ELF-1 (cell line): ENCODE measurements around the gene PC.
A peak's percentile ranks its signal among the peaks of the same experiment; 100 is the strongest.

Experiments used
- DNase-seq: peaks from one replicate; pipeline ENCODE4 v3.0.0-alpha.2; 2016; ENCODE audit warnings: low read depth, low spot score

PC gene

DNA sequence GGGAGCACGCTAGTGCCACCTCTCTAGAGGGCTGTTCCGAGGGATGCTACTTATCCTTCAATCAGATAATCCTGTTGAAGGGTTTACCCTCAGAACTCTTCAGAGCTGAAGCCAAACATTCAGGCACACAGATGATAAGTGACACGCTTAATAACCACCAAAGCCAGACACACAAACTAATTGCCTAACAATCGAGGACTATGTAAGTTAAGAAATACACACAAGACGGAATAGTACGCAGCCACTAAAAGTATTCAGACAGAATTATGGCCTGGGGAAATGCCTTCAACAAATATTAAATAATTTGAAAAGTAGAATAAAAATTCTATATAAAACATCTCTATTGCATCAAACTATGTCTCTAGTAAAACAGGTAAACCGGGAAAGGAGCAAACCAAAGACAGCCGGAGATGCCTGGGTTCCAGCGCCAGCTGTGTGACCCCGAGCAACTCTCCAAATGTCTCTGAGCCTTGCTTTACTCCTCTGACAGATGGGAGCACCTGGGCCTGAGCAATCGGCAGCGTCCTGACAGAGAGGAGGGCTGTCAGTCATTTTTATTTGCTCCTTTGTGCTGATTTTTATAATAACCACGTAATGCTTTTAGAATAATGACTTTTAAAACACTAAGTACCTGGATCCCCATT, 90.0 kb downstream of the PC start:
- no peak for DNase-seq

GRCh38 chr11:66867425-66868040, 90.7 kb downstream of the PC start:
- no peak for DNase-seq

GRCh38 chr11:66866511-66866986, 91.6 kb downstream of the PC start:
- DNase-seq, result no peak

- no peak for DNase-seq
These were observed 92.2 kb downstream of the PC start for GRCh38 chr11:66866007-66866406.

DNA sequence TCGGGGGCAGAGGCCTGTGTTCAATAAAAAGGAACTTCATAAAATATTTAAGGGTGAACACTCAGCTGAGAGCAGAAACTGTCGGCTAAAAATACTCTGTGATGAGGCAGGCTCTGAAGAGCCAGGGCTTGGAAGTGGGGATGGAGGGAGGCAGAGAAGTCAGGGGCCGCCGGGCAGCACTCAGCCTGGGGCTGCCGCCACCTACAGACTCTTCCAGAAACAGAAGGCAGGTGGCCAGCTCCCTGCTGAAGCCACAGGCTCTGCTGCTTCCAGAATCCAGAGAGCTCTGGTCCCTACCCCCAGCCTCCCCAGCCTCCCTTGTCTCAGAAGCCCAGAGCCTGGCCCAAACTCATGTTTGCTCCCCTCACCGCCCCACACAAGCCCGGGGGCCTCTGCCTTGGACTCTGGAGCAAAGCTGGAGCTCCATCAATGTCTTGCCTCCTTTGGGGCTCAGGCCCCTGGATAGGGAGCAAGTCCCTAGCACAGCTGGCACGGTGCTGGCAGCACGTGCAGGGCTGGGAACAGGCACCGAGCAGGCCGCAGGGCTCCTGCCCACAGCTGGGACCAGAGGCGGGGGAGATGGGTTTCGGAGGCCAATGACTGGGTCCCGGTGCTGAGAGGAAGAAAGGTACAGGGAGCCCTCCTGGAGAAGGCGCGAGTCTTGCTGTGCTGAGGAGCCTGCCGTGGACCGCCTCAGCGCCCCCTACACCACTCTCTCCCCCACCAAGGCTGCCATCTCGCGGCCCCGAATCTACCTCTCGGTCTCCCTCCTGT, 93.1 kb downstream of the PC start:
- no peak for DNase-seq

DNA sequence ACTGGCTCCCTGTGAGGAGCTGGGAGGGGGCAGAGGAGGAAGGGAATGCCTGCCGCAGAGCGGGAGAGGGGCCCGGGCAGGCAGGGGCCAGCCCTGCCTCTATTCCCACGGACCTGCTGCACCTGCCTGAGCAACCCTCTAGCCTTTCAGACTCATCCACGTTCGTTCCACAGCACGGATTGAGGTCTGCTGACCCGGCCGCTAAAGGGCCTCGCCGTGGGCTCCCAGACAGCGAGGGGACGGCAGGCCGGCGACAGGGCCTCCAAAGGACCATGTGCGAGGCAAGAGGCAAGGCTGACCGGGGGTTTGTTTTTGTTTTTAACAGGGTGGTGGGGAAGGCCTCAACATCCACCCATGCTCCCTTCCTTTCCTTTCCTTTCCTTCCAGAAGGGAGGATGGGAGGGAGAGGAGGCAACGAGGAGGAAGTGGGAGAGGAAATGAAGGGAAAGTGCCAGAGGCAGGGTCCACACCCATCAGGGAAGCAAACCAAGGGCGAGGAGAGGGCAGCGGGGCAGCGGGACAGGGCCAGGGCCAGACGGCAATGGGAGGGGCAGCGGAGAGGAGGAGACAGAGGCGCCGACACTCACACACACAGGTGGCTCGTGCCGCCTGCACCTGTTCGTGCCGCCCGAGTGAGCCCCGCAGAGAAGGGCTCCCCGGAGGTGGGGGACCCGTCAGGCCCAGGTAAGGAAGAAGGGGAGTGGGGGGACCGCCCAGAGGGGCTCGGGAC, 93.8 kb downstream of the PC start:
- DNase-seq, result no peak

DNA sequence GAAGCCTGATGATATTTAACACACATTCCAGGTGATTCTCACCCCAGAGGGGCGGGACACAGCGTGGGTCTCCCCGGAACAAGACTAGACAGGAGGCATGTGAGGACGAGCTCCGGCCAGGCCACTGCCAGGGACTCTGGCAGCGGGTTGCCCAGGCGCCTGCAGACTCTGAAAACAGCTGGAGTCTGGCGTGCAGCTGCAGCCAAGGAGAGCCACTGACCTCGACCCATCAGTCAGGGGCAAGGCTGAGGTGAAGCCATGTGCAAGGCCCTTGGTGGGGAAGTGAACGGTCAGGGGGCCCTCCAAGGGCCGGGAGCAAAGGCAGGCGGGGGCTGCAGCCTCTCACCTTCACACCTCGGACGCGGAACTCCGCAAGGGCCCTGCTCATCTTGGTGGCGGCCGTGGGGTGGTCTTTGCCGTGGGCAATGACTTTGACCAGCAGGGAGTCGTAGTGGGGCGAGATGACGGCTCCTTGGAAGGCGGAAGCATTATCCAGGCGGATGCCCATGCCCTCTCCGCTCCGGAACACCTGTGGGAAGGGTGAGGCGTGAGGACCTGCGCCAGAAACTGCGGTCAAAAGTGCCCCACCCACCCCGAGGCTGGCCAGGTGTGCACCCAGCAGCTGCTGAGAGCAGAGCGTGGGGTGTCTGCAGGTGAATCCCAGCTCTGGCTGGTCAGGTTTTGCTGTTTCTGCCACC, 94.6 kb downstream of the PC start:
- no peak for DNase-seq

DNA sequence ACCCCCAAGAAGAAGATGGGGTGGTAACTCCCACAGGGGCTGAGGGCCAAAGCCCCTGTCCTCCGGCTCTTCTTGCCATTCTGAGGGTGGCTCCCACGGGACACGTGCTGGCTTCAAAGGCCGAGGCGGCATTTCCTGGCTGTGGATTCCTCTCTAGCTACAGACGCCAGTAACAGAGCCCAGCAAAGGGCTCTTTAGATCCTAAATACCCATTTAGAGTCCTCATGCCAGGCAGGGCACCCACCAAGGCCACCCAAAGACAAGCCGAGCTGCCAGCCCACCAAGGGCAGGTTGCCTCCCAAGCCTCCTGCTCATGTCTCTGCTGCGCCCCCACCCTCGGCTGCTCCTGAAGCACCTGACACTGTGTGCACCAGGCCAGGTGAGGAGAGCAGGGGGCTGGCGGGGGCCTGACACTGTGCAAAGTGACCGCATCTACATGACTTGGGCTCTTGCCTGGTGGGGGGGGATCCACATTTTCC, 95.6 kb downstream of the PC start:
- DNase-seq, result no peak

DNA sequence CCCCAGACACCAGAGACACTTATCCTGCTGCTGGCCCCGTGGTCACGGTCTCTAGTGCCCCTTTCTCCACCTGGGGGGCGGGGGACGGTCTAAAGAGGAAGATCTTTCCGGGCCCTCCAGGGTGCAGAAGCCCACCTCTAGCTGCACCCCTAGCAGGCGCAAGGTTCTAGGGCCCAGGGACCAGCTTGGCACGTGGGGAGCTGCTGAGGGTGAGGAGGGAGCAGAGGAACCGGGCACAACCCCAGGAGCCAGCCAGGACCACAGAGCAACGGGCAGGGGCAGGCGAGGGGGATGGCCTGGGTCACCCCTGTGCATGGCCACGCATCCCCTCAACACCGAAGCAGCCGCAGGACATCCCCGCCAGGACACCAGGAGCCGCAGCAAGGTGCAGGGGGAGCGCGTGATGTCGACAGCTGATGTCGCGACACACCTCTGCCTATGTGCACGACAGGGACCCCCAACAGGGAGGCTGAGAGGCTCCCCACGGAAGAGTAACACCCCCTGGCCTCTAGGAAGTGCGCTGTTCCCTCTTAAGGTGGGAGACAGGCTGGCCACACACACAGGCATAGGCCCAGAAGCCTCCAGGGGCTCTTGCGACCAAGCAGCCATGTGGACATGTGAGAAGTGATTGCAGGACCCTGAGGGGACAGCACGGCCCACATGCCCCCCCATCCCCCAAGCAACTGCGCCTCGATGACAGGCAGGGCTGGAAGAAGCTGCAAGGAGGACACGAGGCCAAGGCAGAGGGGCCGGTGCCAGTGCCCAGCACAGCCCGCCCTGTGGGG, 96.2 kb downstream of the PC start:
- no peak for DNase-seq

GRCh38 chr11:66861038-66861773, 97.0 kb downstream of the PC start:
- DNase-seq, result no peak

GRCh38 chr11:66860449-66860831, 97.7 kb downstream of the PC start:
- peak; percentile 46 for DNase-seq

- DNase-seq, result no peak
These were observed 98.3 kb downstream of the PC start for GRCh38 chr11:66859686-66860448.

DNA sequence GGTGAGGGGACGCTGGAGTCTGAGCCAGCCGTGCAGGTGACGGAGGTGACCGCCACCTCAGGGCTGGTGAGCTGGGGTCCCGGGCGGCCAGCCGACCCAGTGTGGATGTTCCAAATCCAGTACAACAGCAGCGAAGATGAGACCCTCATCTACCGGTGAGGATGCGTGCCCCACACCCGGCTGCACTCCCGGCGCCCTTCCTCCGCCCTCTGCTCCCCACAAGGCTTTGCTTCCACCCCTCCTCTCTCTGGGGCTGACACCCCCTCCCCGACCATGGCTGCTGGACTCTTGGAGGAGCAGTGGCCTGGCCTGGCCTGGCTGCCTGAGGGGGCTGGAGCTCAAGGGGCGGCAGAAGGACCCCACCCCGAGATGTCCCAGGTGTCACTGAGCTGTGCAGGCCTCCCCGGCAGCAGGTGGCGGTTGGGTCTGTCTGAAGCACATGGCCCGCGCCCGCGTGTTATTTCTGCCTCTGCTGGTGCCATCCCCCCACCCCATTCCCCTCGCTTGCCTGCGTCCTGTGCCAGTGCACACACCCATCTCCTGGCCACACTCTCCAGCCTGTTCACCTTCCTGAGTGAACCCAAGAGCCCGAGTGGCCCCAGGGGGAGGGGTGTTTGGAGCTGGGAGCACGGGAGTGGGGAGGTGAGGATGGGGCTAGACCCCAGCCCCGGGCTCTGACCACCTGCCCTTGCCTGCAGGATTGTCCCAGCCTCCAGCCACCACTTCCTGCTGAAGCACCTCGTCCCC, 99.1 kb downstream of the PC start:
- DNase-seq, result no peak

GRCh38 chr11:66858186-66858938, 99.8 kb downstream of the PC start:
- DNase-seq, result no peak

- no peak for DNase-seq
These were observed 100.3 kb downstream of the PC start for GRCh38 chr11:66857927-66858185.

- no peak for DNase-seq
These were observed 100.8 kb downstream of the PC start for GRCh38 chr11:66857234-66857926.

DNA sequence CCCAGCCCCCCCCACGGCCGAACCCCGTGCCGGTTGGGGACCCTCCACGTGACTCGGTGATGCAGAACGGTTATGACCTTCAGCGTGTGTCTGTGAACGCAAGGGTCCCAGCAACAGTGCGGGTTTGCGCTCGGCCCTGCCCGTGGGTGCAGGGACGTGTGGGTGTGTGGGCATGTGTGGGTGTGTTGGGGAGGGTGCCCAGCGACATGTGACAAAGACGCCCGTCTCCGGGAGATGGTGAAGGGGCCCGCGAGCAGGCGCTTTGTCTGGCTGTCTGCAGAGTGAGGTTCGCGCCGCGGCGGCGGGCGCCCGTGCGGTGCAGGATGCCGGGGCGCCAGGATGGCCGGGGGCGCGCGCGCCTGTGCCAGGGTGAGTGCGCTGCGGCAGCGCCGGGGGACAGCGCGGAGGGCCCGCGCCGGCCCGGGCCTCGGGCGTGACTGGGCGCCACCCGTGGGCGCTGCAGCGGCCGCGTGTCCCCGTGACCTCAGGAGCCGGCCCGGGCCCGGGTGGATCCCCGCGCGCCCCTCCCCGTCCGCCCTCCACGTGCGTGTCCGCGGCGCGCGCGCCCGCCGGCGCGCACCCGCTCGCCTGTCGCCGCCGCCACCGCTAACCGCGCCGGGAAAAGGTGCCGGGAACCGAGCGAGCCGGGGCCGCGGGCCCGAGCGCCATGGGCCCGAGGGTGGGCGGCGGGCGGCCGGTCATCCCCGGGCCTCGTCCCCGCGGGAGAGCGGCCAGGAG, 101.5 kb downstream of the PC start, which contains the start of gene LRFN4:
TSS of gene LRFN4 (plus strand) at position 569 of the 738 bp plus-strand sequence. CDS start 681 bp downstream, outside the sequence.
- DNase-seq, result no peak
